M059J (cell line): ENCODE data around the gene SCEL. TPM values are rescaled to one million over a fixed set of nuclear protein-coding genes. Genes with fewer than 3 reads are reported as not detected.
A peak's percentile ranks its signal among the peaks of the same experiment; 100 is the strongest.

Experiments used
- DNase-seq: peaks from one replicate; pipeline ENCODE4 v3.0.0-alpha.2; 2012; ENCODE audit warnings: low read depth
- total RNA-seq: library from RNA; depleted of rRNA; stranded (reverse); fragments of >200 nt; shearing (Covaris generic); gene quantifications from 2 replicates; pipeline ENCODE4 v1.2.3, GENCODE V29; 2014

Gene SCEL
- total RNA-seq, 1 experiment from 2014 or later, result not detected

GRCh38 chr13:77521194-77521593 lies 14.3 kb upstream of the SCEL start:
- peak; percentile 48 for DNase-seq

- DNase-seq, result peak; percentile 17
These were observed 13.7 kb upstream of the SCEL start for GRCh38 chr13:77521595-77522367.

- no peak for DNase-seq
These were observed 13.1 kb upstream of the SCEL start for GRCh38 chr13:77522444-77522843.

GRCh38 chr13:77523386-77523785 lies 12.1 kb upstream of the SCEL start:
- DNase-seq, result no peak

GRCh38 chr13:77523834-77524728 lies 11.4 kb upstream of the SCEL start:
- no peak for DNase-seq

GRCh38 chr13:77528414-77528813 lies 7.1 kb upstream of the SCEL start:
- DNase-seq, result no peak

- DNase-seq, result no peak
These were observed 6.5 kb upstream of the SCEL start for GRCh38 chr13:77528834-77529500.

- no peak for DNase-seq
These were observed 6.0 kb upstream of the SCEL start for GRCh38 chr13:77529501-77529840.

GRCh38 chr13:77530875-77531274 lies 4.6 kb upstream of the SCEL start:
- DNase-seq, result no peak

- no peak for DNase-seq
These were observed 2.5 kb upstream of the SCEL start for GRCh38 chr13:77532983-77533382.

- no peak for DNase-seq
These were observed 1.4 kb upstream of the SCEL start for GRCh38 chr13:77533875-77534788.

GRCh38 chr13:77536358-77536757 lies 852 bp downstream of the SCEL start:
- no peak for DNase-seq

GRCh38 chr13:77537289-77537919 lies 1.9 kb downstream of the SCEL start:
- DNase-seq, result no peak

GRCh38 chr13:77543711-77544110 lies 8.2 kb downstream of the SCEL start:
- no peak for DNase-seq

- no peak for DNase-seq
These were observed 8.8 kb downstream of the SCEL start for GRCh38 chr13:77544355-77544754.

- DNase-seq, result no peak
These were observed 9.3 kb downstream of the SCEL start for GRCh38 chr13:77544758-77545338.

- no peak for DNase-seq
These were observed 10.3 kb downstream of the SCEL start for GRCh38 chr13:77545626-77546412.

GRCh38 chr13:77548095-77548494 lies 12.6 kb downstream of the SCEL start:
- no peak for DNase-seq

- no peak for DNase-seq
These were observed 13.1 kb downstream of the SCEL start for GRCh38 chr13:77548594-77548993.

- no peak for DNase-seq
These were observed 18.6 kb downstream of the SCEL start for GRCh38 chr13:77554069-77554468.
